ENCODE measurements around the gene ALG11.

- TF ChIP-seq CTCF (conservative IDR thresholded peaks at IDR 0.05; ENCODE audit: low read depth in 2 of 2) (no peak), EZH2 (IDR thresholded peaks at IDR 0.05; ENCODE audit: low read depth, unreplicated experiment) (no peak), POLR2AphosphoS5 (IDR thresholded peaks at IDR 0.05; ENCODE audit: low read depth) (no peak), EZH2phosphoT487 (IDR thresholded peaks at IDR 0.05; ENCODE audit: unreplicated experiment) (no peak), ZNF114 (CRISPR knock-in tag; IDR thresholded peaks at IDR 0.05) (no peak), JUNB (IDR thresholded peaks at IDR 0.05; ENCODE audit: unreplicated experiment) (no peak)
Observed at GRCh38 chr13:51999510-51999911, 12.7 kb upstream of the ALG11 start.
